ENCODE data around the gene SYNE3.

Gene SYNE3

GRCh38 chr14:95509495-95509894 is 7.0 kb downstream of the SYNE3 start:
- DNase-seq, result no peak

GRCh38 chr14:95508377-95508776 is 8.1 kb downstream of the SYNE3 start:
- DNase-seq, result no peak

GRCh38 chr14:95507701-95508103 is 8.7 kb downstream of the SYNE3 start:
- DNase-seq, result peak in 1 of 56 donors; percentile 41

- DNase-seq, result peak in 11 of 56 donors; percentile 11 to 52 (median 32)
These were observed 9.3 kb downstream of the SYNE3 start for GRCh38 chr14:95507174-95507573.

GRCh38 chr14:95505030-95505589 is 11.3 kb downstream of the SYNE3 start:
- DNase-seq, result no peak

- DNase-seq, result peak in 1 of 56 donors; percentile 28
These were observed 12.1 kb downstream of the SYNE3 start for GRCh38 chr14:95504135-95505029.

- no peak for DNase-seq
These were observed 12.9 kb downstream of the SYNE3 start for GRCh38 chr14:95503365-95504134.

GRCh38 chr14:95502381-95502950 is 14.0 kb downstream of the SYNE3 start:
- DNase-seq, result no peak

GRCh38 chr14:95500772-95501401 is 15.6 kb downstream of the SYNE3 start:
- peak in 34 of 56 donors; percentile 29 to 86 (median 62) for DNase-seq

GRCh38 chr14:95500201-95500681 is 16.2 kb downstream of the SYNE3 start:
- DNase-seq, result peak in 50 of 56 donors; percentile 39 to 89 (median 78)

- DNase-seq, result no peak
These were observed 17.1 kb downstream of the SYNE3 start for GRCh38 chr14:95499354-95499750.

GRCh38 chr14:95498622-95499353 is 17.7 kb downstream of the SYNE3 start:
- DNase-seq, result peak in 42 of 56 donors; percentile 16 to 75 (median 53)

- peak in 1 of 56 donors; percentile 14 for DNase-seq
These were observed 18.9 kb downstream of the SYNE3 start for GRCh38 chr14:95497561-95498011.

GRCh38 chr14:95496690-95497259 is 19.7 kb downstream of the SYNE3 start:
- DNase-seq, result peak in 12 of 56 donors; percentile 18 to 74 (median 26)

GRCh38 chr14:95496111-95496681 is 20.3 kb downstream of the SYNE3 start:
- DNase-seq, result no peak

GRCh38 chr14:95495538-95496025 is 20.9 kb downstream of the SYNE3 start:
- peak in 1 of 56 donors; percentile 14 for DNase-seq

- DNase-seq, result peak in 2 of 56 donors; percentile 10 to 14
These were observed 21.4 kb downstream of the SYNE3 start for GRCh38 chr14:95495076-95495475.

GRCh38 chr14:95494456-95494855 is 22.0 kb downstream of the SYNE3 start:
- no peak for DNase-seq

GRCh38 chr14:95493976-95494375 is 22.5 kb downstream of the SYNE3 start:
- DNase-seq, result no peak
